HG03457 (cell line): Measurements from ENCODE around the gene MX1.

Source experiments
- ATAC-seq: cut with Tn5 transposase; IDR thresholded peaks from one replicate; pipeline ENCODE4 v1.9.1; 2021; ENCODE audit warnings: moderate number of reproducible peaks; ENCODE audit not compliant: unreplicated experiment

Gene MX1

GRCh38 chr21:41458121-41458520, 32.1 kb downstream of the MX1 start:
- no peak for ATAC-seq

- no peak for ATAC-seq
These were observed 32.5 kb downstream of the MX1 start for GRCh38 chr21:41458559-41458958.

- ATAC-seq, result no peak
These were observed 34.0 kb downstream of the MX1 start for GRCh38 chr21:41459884-41460534.

GRCh38 chr21:41460578-41461527, 34.8 kb downstream of the MX1 start:
- ATAC-seq, result no peak

GRCh38 chr21:41465176-41465781, 39.2 kb downstream of the MX1 start:
- no peak for ATAC-seq

- no peak for ATAC-seq
These were observed 40.2 kb downstream of the MX1 start for GRCh38 chr21:41466024-41466820.

- no peak for ATAC-seq
These were observed 44.0 kb downstream of the MX1 start for GRCh38 chr21:41470054-41470453.

- ATAC-seq, result no peak
These were observed 46.9 kb downstream of the MX1 start for GRCh38 chr21:41472753-41473548.

GRCh38 chr21:41475714-41476420, 49.8 kb downstream of the MX1 start:
- ATAC-seq, result no peak

- no peak for ATAC-seq
These were observed 51.7 kb downstream of the MX1 start for GRCh38 chr21:41477641-41478318.

GRCh38 chr21:41478319-41479177, 52.5 kb downstream of the MX1 start:
- no peak for ATAC-seq

- no peak for ATAC-seq
These were observed 53.6 kb downstream of the MX1 start for GRCh38 chr21:41479686-41480085.

- no peak for ATAC-seq
These were observed 54.1 kb downstream of the MX1 start for GRCh38 chr21:41480086-41480690.

- ATAC-seq, result no peak
These were observed 55.2 kb downstream of the MX1 start for GRCh38 chr21:41481191-41481590.

- ATAC-seq, result no peak
These were observed 56.3 kb downstream of the MX1 start for GRCh38 chr21:41482301-41482700.

GRCh38 chr21:41482980-41483379, 56.9 kb downstream of the MX1 start:
- no peak for ATAC-seq

GRCh38 chr21:41483415-41483814, 57.4 kb downstream of the MX1 start:
- no peak for ATAC-seq

- ATAC-seq, result no peak
These were observed 57.9 kb downstream of the MX1 start for GRCh38 chr21:41483973-41484372.
